Natural killer cell (primary cell): ENCODE measurements around the gene GDPD4. TPM values are rescaled to one million over a fixed set of nuclear protein-coding genes. Genes with fewer than 3 reads are reported as not detected.

Experiments
- ATAC-seq, 3 donors: fragments of 150-1000 bp in 2 of 3; fragments of 200-7000 bp in 1 of 3; cut with Tn5 transposase; 1 replicate in 1 of 3; 2 replicates in 2 of 3; pipeline ENCODE4 v1.10.0; 2021; ENCODE audit warnings: mild to moderate bottlenecking in 2 of 3, moderate library complexity in 2 of 3
- DNase-seq, 2 donors: peaks; one replicate each; pipeline versions ENCODE4 v3.0.0 to v3.0.0-alpha.2; 2013 to 2021; ENCODE audit warnings: mixed read lengths in 1 of 2
- H3K27ac ChIP-seq: one replicate; pipeline ENCODE4 v1.5.1; 2013; ENCODE audit warnings: mild to moderate bottlenecking, low read length
- H3K27me3 ChIP-seq: one replicate; pipeline ENCODE4 v1.6.1; 2013; ENCODE audit warnings: low read length; ENCODE audit not compliant: control insufficient read depth, insufficient read depth
- H3K36me3 ChIP-seq: one replicate; pipeline ENCODE4 v1.6.1; 2013; ENCODE audit warnings: low read length; ENCODE audit not compliant: control insufficient read depth, insufficient read depth
- H3K4me1 ChIP-seq: one replicate; pipeline ENCODE4 v1.6.1; 2013; ENCODE audit warnings: low read length; ENCODE audit not compliant: control insufficient read depth, insufficient read depth
- H3K4me3 ChIP-seq: one replicate; pipeline ENCODE4 v1.5.1; 2013; ENCODE audit warnings: low read length
- H3K9me3 ChIP-seq: one replicate; pipeline ENCODE4 v1.6.1; 2013; ENCODE audit warnings: low read length; ENCODE audit not compliant: control insufficient read depth, insufficient read depth
- H3K27ac Mint-ChIP-seq, 2 donors: one replicate each; pipeline ENCODE4 v1.8.0; 2022; ENCODE audit warnings: mild to moderate bottlenecking in 2 of 2, mixed read lengths in 2 of 2, moderate library complexity in 1 of 2
- H3K27me3 Mint-ChIP-seq, 2 donors: one replicate each; pipeline ENCODE4 v1.8.0; 2022; ENCODE audit warnings: low read depth in 2 of 2, mixed read lengths in 2 of 2
- H3K36me3 Mint-ChIP-seq: one replicate; pipeline ENCODE4 v1.8.0; 2022; ENCODE audit warnings: mixed read lengths
- H3K4me1 Mint-ChIP-seq, 2 donors: one replicate each; pipeline ENCODE4 v1.8.0; 2022; ENCODE audit warnings: mixed read lengths in 2 of 2
- H3K4me3 Mint-ChIP-seq: one replicate; pipeline ENCODE4 v1.8.0; 2022; ENCODE audit warnings: mild to moderate bottlenecking, moderate library complexity, mixed read lengths
- H3K9me3 Mint-ChIP-seq, 2 donors: one replicate each; pipeline ENCODE4 v1.8.0; 2022; ENCODE audit warnings: mixed read lengths in 2 of 2
- WGBS: methylation state at CpG from one replicate; pipeline ENCODE4 v1.1.7; 2013; ENCODE audit warnings: missing lambda C conversion rate; ENCODE audit not compliant: insufficient coverage; 5-methylcytosine and 5-hydroxymethylcytosine counted together
- intact Hi-C: fragments of 100-400 bp; cut with micrococcal nuclease; formaldehyde crosslinking; loops from one replicate; pipeline ENCODE4 v1.14.2; 2022
- total RNA-seq, 4 donors: library from RNA; stranded (reverse); fragments of 120-200 nt in 1 of 4; gene quantifications; one replicate each; pipeline versions ENCODE4 v1.2.3 to v1.2.4, GENCODE V29; 2013 to 2022
- TF ChIP-seq, protein P1 (sequence below): fragments of 200-600 bp; IDR thresholded peaks from one replicate; pipeline ENCODE4 v1.8.0; 2022; ENCODE audit warnings: antibody characterized with exemption

The GDPD4 gene
- total RNA-seq, 3 donors from 2014 or later (not counting 1 experiment from before 2014, with no cell fraction given), result not detected

DNA sequence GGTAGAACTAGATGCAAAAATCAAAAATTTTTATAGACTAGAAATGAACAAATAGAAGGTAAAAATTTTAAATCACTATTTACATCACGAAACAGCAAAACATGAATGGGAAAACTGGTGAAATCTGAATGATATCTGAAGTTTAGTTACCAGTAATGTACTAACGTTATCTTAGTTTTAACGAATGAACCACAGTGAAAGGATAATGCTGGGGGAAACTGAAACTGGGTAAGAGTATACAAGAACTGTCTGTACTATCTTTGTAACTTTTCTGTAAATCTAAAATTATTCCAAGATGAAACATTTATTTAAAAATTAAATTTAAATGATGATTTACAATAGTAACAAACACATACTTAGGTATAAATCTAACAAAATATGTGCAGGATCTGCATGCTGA is 7.4 kb downstream of the GDPD4 start:
- intact Hi-C loops, result no loop called here
- no peak overlapping the region for H3K4me3 ChIP-seq
- no peaks in the 10 kb centered on the region for H3K9me3 ChIP-seq
- Mint-ChIP-seq H3K4me3 (no peak overlapping the region), H3K4me1 (no peaks in the 10 kb centered on the region), H3K9me3 (no peaks in the 10 kb centered on the region), H3K27me3 (peaks cover 10 to 19% of the 10 kb centered on the region in 2 donors), H3K36me3 (no peaks in the 10 kb centered on the region), H3K27ac (no peak overlapping the region)
- H3K36me3 ChIP-seq, result no peaks in the 10 kb centered on the region
- no peak overlapping the region for H3K27ac ChIP-seq
- WGBS, result 83% methylated on average over 2 of the region's 3 CpGs
- H3K27me3 ChIP-seq, result no peaks in the 10 kb centered on the region
- ATAC-seq (no peak), DNase-seq (no peak)
- no peaks in the 10 kb centered on the region for H3K4me1 ChIP-seq
- TF ChIP-seq, protein P1, sequence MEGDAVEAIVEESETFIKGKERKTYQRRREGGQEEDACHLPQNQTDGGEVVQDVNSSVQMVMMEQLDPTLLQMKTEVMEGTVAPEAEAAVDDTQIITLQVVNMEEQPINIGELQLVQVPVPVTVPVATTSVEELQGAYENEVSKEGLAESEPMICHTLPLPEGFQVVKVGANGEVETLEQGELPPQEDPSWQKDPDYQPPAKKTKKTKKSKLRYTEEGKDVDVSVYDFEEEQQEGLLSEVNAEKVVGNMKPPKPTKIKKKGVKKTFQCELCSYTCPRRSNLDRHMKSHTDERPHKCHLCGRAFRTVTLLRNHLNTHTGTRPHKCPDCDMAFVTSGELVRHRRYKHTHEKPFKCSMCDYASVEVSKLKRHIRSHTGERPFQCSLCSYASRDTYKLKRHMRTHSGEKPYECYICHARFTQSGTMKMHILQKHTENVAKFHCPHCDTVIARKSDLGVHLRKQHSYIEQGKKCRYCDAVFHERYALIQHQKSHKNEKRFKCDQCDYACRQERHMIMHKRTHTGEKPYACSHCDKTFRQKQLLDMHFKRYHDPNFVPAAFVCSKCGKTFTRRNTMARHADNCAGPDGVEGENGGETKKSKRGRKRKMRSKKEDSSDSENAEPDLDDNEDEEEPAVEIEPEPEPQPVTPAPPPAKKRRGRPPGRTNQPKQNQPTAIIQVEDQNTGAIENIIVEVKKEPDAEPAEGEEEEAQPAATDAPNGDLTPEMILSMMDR, result no peak

DNA sequence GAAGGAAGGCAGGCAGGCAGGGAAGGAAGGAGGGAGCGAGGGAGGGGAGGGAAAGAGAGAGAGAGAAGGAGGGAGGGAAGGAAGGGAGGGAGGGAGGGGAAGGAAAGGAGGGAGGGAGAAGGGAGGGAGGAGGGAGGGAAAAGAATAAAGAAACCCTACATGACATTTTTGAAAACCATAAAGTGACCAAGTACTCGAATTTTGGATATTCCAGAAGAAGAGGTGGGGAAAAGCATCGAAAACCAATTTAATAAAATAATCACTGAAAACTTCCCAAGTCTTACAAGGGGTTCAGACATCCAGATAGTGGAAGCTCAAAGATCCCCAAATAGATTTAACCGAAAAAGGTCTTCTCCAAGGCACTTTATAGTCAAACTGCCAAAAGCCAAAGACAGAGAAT is 11.7 kb downstream of the GDPD4 start:
- TF ChIP-seq, protein P1, result no peak
- H3K36me3 ChIP-seq, result no peaks in the 10 kb centered on the region
- H3K27me3 ChIP-seq, result peaks cover 2% of the 10 kb centered on the region
- Mint-ChIP-seq H3K9me3 (no peaks in the 10 kb centered on the region), H3K4me3 (no peak overlapping the region), H3K27me3 (peaks cover 20 to 32% of the 10 kb centered on the region in 2 donors), H3K4me1 (no peaks in the 10 kb centered on the region), H3K27ac (no peak overlapping the region), H3K36me3 (no peaks in the 10 kb centered on the region)
- no peak overlapping the region for H3K4me3 ChIP-seq
- intact Hi-C loops, result no loop called here
- H3K4me1 ChIP-seq, result no peaks in the 10 kb centered on the region
- 92% methylated on average over 3 of the region's 4 CpGs for WGBS
- no peaks in the 10 kb centered on the region for H3K9me3 ChIP-seq
- no peak for ATAC-seq
- no peak overlapping the region for H3K27ac ChIP-seq
- no peak for DNase-seq

DNA sequence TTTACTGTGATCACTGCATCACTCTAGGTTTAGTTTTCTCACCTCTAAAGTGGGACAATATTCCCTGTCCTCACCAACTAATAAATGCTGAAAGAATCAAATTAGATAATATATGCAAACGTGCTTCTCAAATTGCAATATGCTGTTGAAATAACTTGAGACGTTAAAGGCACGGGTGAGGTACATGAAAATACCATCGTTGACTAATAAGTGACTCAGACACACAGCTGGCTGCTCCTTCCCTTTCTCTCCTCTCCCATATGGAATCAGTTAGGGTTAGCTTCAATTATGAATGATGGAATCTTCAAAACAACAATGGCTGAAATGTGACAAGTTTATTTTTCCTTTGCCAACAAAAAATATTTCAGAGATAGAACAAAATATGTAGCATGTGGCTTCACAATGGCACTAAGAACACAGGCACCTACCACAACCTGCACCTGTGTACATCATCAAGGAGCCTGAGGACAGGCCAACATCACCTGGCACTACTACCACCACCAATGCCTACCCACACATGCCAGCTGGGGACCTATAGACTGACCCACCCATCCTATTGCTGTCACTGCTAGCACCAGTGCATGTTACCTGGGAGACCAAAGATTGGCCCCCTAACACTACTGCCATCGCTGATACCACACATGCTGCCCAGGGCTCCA is 13.7 kb downstream of the GDPD4 start:
- H3K27ac Mint-ChIP-seq, result no peak overlapping the region
- TF ChIP-seq, protein P1, result no peak
- DNase-seq (no peak), ATAC-seq (no peak)
- no peak overlapping the region for H3K4me3 ChIP-seq
- no peaks in the 10 kb centered on the region for H3K36me3 Mint-ChIP-seq
- no peaks in the 10 kb centered on the region for H3K9me3 Mint-ChIP-seq
- H3K4me3 Mint-ChIP-seq, result no peak overlapping the region
- H3K4me1 Mint-ChIP-seq, result no peaks in the 10 kb centered on the region
- H3K27me3 ChIP-seq, result peaks cover 2% of the 10 kb centered on the region
- no peaks in the 10 kb centered on the region for H3K4me1 ChIP-seq
- H3K9me3 ChIP-seq, result no peaks in the 10 kb centered on the region
- 92% methylated on average over 5 of the region's 5 CpGs for WGBS
- intact Hi-C loops, result no loop called here
- peaks cover 19 to 32% of the 10 kb centered on the region in 2 donors for H3K27me3 Mint-ChIP-seq
- H3K36me3 ChIP-seq, result no peaks in the 10 kb centered on the region
- H3K27ac ChIP-seq, result no peak overlapping the region

DNA sequence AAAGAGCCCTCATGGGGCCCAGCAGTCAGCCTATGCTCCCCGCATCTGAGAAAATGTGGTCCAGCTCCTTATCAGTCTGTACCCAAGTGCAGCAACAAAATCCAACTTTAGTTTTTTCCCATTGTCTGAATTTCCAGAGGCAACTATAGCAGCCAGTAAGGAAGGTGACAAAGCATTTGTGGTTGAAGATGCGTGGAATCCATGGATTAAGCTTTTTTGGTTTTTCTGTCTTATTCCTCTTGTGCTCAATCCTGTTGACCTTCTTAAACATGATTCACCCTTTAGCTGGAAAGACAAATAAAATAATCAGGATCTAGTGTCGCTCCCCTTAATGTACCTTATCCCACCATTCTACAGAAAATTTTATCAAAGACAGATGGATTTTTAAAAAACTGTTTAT is 14.3 kb downstream of the GDPD4 start:
- Histone ChIP-seq H3K4me1 (no peaks in the 10 kb centered on the region), H3K9me3 (no peaks in the 10 kb centered on the region), H3K27me3 (peaks cover 2% of the 10 kb centered on the region), H3K27ac (no peak overlapping the region), H3K36me3 (no peaks in the 10 kb centered on the region), H3K4me3 (no peak overlapping the region)
- intact Hi-C loops, result no loop called here
- Mint-ChIP-seq H3K27me3 (peaks cover 18 to 34% of the 10 kb centered on the region in 2 donors), H3K4me1 (no peaks in the 10 kb centered on the region), H3K9me3 (no peaks in the 10 kb centered on the region), H3K36me3 (no peaks in the 10 kb centered on the region), H3K27ac (no peak overlapping the region), H3K4me3 (no peak overlapping the region)
- DNase-seq (no peak), ATAC-seq (no peak)
- TF ChIP-seq, protein P1, result no peak
- 98% methylated on average over 3 of the region's 3 CpGs for WGBS
